PC-3 (cell line): ENCODE results near the gene TRNP1.

Experiments used
- EZH2phosphoT487 ChIP-seq: fragments of 300-600 bp; sonication (generic); IDR thresholded peaks from 2 replicates; pipeline ENCODE4 v1.6.1; 2018; ENCODE audit warnings: mild to moderate bottlenecking, antibody characterized with exemption, low read length, borderline replicate concordance
- TF ChIP-seq, protein P1 (sequence below): fragments of 300-600 bp; sonication (generic); conservative IDR thresholded peaks from 2 replicates; pipeline ENCODE4 v1.5.1; 2017; ENCODE audit warnings: antibody characterized with exemption, low read depth, mild to moderate bottlenecking, low read length

DNA sequence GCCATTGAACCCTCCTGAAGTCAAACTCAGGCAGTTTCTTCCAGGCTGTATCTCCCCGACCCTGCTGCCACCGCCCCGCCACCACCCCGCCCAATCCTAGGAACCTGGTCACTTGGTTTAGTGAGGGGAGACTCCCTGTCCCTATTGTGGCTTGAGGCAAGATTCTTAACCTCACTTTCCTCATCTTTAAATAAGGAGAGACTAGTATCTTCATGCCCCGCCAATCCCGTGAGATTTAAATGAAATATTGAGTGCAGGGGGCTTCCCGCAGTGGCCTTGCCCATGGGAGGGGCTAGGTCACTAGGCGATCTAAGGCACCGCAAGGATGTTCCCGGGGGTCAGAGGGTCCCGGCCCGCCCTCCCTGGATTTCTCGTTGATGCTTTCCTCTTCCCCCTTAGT, 34.2 kb upstream of the TRNP1 start:
- TF ChIP-seq, protein P1, sequence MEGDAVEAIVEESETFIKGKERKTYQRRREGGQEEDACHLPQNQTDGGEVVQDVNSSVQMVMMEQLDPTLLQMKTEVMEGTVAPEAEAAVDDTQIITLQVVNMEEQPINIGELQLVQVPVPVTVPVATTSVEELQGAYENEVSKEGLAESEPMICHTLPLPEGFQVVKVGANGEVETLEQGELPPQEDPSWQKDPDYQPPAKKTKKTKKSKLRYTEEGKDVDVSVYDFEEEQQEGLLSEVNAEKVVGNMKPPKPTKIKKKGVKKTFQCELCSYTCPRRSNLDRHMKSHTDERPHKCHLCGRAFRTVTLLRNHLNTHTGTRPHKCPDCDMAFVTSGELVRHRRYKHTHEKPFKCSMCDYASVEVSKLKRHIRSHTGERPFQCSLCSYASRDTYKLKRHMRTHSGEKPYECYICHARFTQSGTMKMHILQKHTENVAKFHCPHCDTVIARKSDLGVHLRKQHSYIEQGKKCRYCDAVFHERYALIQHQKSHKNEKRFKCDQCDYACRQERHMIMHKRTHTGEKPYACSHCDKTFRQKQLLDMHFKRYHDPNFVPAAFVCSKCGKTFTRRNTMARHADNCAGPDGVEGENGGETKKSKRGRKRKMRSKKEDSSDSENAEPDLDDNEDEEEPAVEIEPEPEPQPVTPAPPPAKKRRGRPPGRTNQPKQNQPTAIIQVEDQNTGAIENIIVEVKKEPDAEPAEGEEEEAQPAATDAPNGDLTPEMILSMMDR, result no peak
- TF ChIP-seq EZH2phosphoT487, result no peak
